Measurements from ENCODE around the gene KLHL8. TPM values are rescaled to one million over a fixed set of nuclear protein-coding genes. Genes with fewer than 3 reads are reported as not detected.

Gene KLHL8
- total and polyA plus RNA-seq, 2 donors (not counting 3 experiments of a cell fraction or from before 2014, with no cell fraction given): 1.7 to 9.0 TPM

DNA sequence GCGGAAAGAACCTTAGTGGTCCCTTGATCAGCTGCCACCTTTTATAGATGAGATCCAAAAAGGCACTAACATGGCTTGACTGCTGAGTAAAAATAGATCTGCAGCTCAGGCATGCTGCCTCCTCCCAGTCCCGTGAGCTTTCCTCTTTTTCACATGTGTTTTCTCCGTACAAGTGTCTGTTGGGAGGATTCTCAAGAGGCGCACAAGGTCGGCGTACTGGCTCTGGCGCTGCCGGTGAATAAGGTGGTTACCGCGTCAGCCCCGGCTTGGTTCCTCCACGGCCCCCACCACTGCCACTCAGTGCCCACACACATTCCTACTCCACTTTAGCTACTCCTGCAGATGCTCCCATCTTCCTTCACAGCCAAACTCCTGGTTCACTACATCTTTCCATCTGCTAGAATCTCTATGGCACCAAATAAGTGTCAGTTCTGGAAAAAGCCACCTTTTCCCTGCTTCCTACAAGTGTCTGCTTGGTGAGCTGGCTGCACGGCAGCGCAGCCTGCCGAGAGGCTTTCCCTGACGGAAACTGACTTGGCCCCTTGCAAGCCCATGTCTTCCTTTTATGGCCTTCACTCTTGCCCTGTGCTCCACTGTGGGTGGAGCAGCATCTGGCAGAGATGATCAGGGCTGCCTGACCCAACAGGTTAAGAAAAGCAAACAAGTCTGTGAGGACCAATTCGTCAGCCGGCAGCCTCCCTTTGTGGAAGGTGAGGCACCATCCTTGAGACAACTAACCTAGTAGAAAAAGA, 99.8 kb downstream of the KLHL8 start:
- FAIRE-seq (peak; percentile 85), DNase-seq (ENCODE audit: low read depth, low spot score) (peak; percentile 70)
- Histone ChIP-seq H3K27ac (ENCODE audit: insufficient read depth, low read depth, low read length) (no peak overlapping the region), H3K27me3 (ENCODE audit: control insufficient read depth in 2 of 2, insufficient read depth in 2 of 2, low read length in 2 of 2) (no peaks in the 10 kb centered on the region), H3K9me3 (replicated peaks; ENCODE audit: control insufficient read depth, insufficient read depth, low read length) (no peaks in the 10 kb centered on the region), H4K20me1 (replicated peaks; ENCODE audit: control insufficient read depth, extremely low read depth, insufficient read depth, low read length) (no peaks in the 10 kb centered on the region), H3K79me2 (ENCODE audit: control insufficient read depth, insufficient read depth, low read length) (peaks cover 10% of the 10 kb centered on the region), H3K9me1 (replicated peaks; ENCODE audit: control insufficient read depth, extremely low read depth, insufficient read depth, low read length) (no peaks in the 10 kb centered on the region), H3K9ac (replicated peaks; ENCODE audit: extremely low read depth, insufficient read depth, low read length) (no peak overlapping the region), H3K4me3 (replicated peaks in 1 of 3; ENCODE audit: insufficient read depth in 1 of 3, low read depth in 1 of 3, low read length in 3 of 3) (no peak overlapping the region), H3K4me2 (ENCODE audit: insufficient read depth, low read length) (no peak overlapping the region), H2AFZ (ENCODE audit: low read depth, low read length) (no peak overlapping the region), H3K36me3 (ENCODE audit: control insufficient read depth in 2 of 2, extremely low read depth in 1 of 2, insufficient read depth in 2 of 2, low read length in 2 of 2) (peaks cover 5 to 15% of the 10 kb centered on the region in 2 experiments), H3K4me1 (ENCODE audit: control insufficient read depth, extremely low read depth, insufficient read depth, low read length) (peaks cover 21% of the 10 kb centered on the region)
- CTCF ChIA-PET: interaction anchor here (1.5 to 5.7 kb wide), 4 partner anchors 28 to 198 kb away, joined by 4 to 40 read pairs (median 8); no protein-coding TSS in a partner anchor
- dilution Hi-C loops (cut with MboI; ENCODE audit: extremely low pct_ligation_motif_present, low sequenced_read_pairs) (loop anchor here (25.0 kb wide), 1 partner anchor 208 kb away; no protein-coding TSS in a partner anchor), intact Hi-C loops (cut with micrococcal nuclease) (no loop called here)
- TF ChIP-seq JUN (IDR thresholded peaks at IDR 0.05; ENCODE audit: borderline replicate concordance, insufficient read depth, insufficient read length, low read depth) (no peak), POLR2A (IDR thresholded peaks at IDR 0.05; ENCODE audit: low read depth, low read length) (no peak), MYC (IDR thresholded peaks at IDR 0.05; ENCODE audit: low read depth, low read length) (no peak), POLR2AphosphoS5 (IDR thresholded peaks at IDR 0.05; ENCODE audit: insufficient read depth, low read depth, low read length) (no peak), EZH2 (IDR thresholded peaks at IDR 0.05; ENCODE audit: borderline replicate concordance, low read depth, low read length, severe bottlenecking) (no peak)
- TF ChIP-seq, protein P1, sequence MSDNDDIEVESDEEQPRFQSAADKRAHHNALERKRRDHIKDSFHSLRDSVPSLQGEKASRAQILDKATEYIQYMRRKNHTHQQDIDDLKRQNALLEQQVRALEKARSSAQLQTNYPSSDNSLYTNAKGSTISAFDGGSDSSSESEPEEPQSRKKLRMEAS (IDR thresholded peaks at IDR 0.05; ENCODE audit: insufficient read depth, insufficient read length): no peak
- TF ChIP-seq, protein P2, sequence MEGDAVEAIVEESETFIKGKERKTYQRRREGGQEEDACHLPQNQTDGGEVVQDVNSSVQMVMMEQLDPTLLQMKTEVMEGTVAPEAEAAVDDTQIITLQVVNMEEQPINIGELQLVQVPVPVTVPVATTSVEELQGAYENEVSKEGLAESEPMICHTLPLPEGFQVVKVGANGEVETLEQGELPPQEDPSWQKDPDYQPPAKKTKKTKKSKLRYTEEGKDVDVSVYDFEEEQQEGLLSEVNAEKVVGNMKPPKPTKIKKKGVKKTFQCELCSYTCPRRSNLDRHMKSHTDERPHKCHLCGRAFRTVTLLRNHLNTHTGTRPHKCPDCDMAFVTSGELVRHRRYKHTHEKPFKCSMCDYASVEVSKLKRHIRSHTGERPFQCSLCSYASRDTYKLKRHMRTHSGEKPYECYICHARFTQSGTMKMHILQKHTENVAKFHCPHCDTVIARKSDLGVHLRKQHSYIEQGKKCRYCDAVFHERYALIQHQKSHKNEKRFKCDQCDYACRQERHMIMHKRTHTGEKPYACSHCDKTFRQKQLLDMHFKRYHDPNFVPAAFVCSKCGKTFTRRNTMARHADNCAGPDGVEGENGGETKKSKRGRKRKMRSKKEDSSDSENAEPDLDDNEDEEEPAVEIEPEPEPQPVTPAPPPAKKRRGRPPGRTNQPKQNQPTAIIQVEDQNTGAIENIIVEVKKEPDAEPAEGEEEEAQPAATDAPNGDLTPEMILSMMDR (IDR thresholded peaks at IDR 0.05; ENCODE audit: extremely low read depth in 1 of 2, insufficient read depth in 1 of 2, low read depth in 1 of 2, low read length in 2 of 2): peak in 1 of 2 donors; percentile 5
- TSS peak; percentile 67 for BruUV-seq (replicated peaks)
- POLR2A ChIA-PET: interaction anchor here (0.5 kb wide), 1 partner anchor 157 kb away, joined by 3 read pairs; no protein-coding TSS in a partner anchor
